Fibroblast of upper back skin (primary cell): Measurements from ENCODE around the gene PLEKHA7.

Source experiments
- DNase-seq: peaks from one replicate; pipeline ENCODE4 v3.0.0-alpha.2; 2013

The PLEKHA7 gene

GRCh38 chr11:16764888-16765287 is 249.3 kb downstream of the PLEKHA7 start:
- no peak for DNase-seq

GRCh38 chr11:16763746-16764145 is 250.5 kb downstream of the PLEKHA7 start:
- DNase-seq = peak; percentile 30

GRCh38 chr11:16759857-16760508 is 254.2 kb downstream of the PLEKHA7 start:
- no peak for DNase-seq

GRCh38 chr11:16758382-16759024 is 255.7 kb downstream of the PLEKHA7 start:
- DNase-seq = no peak

GRCh38 chr11:16750417-16750816 is 263.8 kb downstream of the PLEKHA7 start:
- no peak for DNase-seq

- DNase-seq = no peak
Measured at GRCh38 chr11:16749666-16750065, 264.5 kb downstream of the PLEKHA7 start.

GRCh38 chr11:16749092-16749491 is 265.1 kb downstream of the PLEKHA7 start:
- DNase-seq = no peak

GRCh38 chr11:16745950-16746605 is 268.1 kb downstream of the PLEKHA7 start:
- no peak for DNase-seq

GRCh38 chr11:16744128-16744725 is 270.0 kb downstream of the PLEKHA7 start:
- no peak for DNase-seq

- DNase-seq = no peak
Measured at GRCh38 chr11:16743478-16743877, 270.7 kb downstream of the PLEKHA7 start.

GRCh38 chr11:16741473-16741872 is 272.7 kb downstream of the PLEKHA7 start:
- DNase-seq = no peak

GRCh38 chr11:16738947-16739815 is 275.0 kb downstream of the PLEKHA7 start:
- DNase-seq = no peak

GRCh38 chr11:16738193-16738946 is 275.8 kb downstream of the PLEKHA7 start, which contains the start of gene C11orf58:
Gene C11orf58 (plus strand): TSS chr11:16738647. CDS start chr11:16738779, 132 bp downstream.
- peak; percentile 96 for DNase-seq

- peak; percentile 11 for DNase-seq
Measured at GRCh38 chr11:16737818-16738192, 276.4 kb downstream of the PLEKHA7 start.
